HG03280 (cell line): ENCODE data around the gene BECN2.
A peak's percentile ranks its signal among the peaks of the same experiment; 100 is the strongest.
"Not testable (repeated sequence)": the region's sequence is repeated elsewhere in the genome, so short reads cannot be mapped to it uniquely, and the experiment has no call there.

Experiments
- ATAC-seq: cut with Tn5 transposase; IDR thresholded peaks from one replicate; pipeline ENCODE4 v1.9.1; 2021; ENCODE audit warnings: mild to moderate bottlenecking, moderate library complexity; ENCODE audit not compliant: unreplicated experiment

BECN2 gene

GRCh38 chr1:241976229-241976628 lies 18.7 kb downstream of the BECN2 start:
- ATAC-seq, result no peak

GRCh38 chr1:241979071-241979470 lies 21.5 kb downstream of the BECN2 start:
- no peak for ATAC-seq

DNA sequence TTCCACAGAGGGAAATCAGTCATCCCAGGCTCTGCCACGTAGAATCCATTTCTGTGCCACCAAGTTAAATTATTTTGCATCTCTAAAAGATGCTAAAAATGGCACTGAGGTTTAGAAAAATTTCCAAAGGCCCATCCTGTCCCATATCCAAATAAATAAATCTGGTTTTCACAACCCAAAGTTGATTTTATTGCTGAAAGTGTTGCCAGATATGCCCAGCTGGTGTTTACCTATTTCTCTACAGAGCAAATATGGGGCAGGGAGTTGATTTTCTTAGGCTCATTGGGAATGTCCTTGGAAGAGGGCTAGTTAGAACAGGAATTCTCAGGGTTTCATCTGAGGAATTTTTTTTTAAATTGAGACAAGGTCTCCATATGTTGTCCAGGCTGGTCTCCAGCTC lies 22.4 kb downstream of the BECN2 start:
- ATAC-seq, result no peak

- ATAC-seq, result peak; percentile 54
Observed at GRCh38 chr1:241985787-241986186, 28.2 kb downstream of the BECN2 start.

- ATAC-seq, result not testable (repeated sequence)
Observed at GRCh38 chr1:241988389-241988930, 30.9 kb downstream of the BECN2 start.

GRCh38 chr1:241990040-241990439 lies 32.5 kb downstream of the BECN2 start:
- no peak for ATAC-seq

GRCh38 chr1:241992734-241993133 lies 35.2 kb downstream of the BECN2 start:
- ATAC-seq, result no peak

DNA sequence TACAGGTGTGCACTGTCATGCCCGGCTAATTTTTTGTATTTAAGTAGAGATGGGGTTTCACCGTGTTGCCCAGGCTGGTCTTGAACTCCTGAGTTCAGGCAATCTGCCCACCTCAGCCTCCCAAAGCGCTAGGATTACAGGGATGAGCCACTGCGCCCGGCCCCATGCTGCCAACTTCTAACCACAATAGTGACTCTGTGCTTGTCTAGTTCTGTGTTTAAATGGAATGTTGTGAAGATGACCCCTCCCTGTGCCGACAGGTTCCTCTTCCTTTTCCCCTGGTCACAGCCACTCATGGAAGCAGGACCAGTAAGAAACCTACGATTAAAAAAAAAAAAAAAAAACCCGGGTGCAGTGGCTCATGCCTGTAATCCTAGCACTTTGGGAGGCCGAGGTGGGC lies 36.6 kb downstream of the BECN2 start:
- ATAC-seq, result no peak

DNA sequence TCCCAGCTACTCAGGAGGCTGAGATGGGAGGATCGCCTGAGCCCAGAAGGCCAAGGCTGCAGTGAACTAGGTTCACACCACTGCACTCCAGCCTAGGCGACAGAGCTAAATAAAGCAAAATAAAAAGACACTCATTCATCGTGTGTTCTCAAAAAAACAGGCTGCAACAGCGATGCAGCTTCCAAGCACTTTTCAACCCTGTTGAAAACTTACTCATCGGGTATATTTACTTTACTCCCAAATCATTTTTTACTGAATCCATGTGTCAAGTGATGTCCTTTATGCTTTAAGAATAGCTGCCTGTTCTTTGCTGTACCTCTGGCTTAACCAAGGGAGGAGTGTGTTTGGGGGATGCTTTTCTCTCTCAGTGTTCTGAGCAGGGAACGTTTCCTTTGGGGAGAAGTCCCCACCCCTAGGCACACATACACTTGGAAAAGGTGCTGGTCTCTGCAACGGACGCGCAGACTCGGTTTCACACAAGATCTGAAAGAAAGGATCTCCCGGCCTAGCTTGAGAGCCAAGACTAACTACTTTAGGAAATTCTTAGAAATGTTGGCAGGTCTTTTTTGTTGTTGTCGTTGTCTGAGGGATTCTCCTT lies 39.9 kb downstream of the BECN2 start:
- ATAC-seq, result no peak

GRCh38 chr1:241998412-241998921 lies 40.9 kb downstream of the BECN2 start:
- peak; percentile 60 for ATAC-seq

- no peak for ATAC-seq
Observed at GRCh38 chr1:241999026-241999425, 41.5 kb downstream of the BECN2 start, which contains the start of gene MAP1LC3C. TSS of gene MAP1LC3C (minus strand) at chr1:241999098. CDS start at chr1:241999008, 90 bp downstream.

- no peak for ATAC-seq
Observed at GRCh38 chr1:242000434-242000833, 42.9 kb downstream of the BECN2 start.

- no peak for ATAC-seq
Observed at GRCh38 chr1:242002072-242002471, 44.5 kb downstream of the BECN2 start.

GRCh38 chr1:242002510-242002909 lies 44.9 kb downstream of the BECN2 start:
- no peak for ATAC-seq

GRCh38 chr1:242004751-242005495 lies 47.4 kb downstream of the BECN2 start:
- no peak for ATAC-seq

DNA sequence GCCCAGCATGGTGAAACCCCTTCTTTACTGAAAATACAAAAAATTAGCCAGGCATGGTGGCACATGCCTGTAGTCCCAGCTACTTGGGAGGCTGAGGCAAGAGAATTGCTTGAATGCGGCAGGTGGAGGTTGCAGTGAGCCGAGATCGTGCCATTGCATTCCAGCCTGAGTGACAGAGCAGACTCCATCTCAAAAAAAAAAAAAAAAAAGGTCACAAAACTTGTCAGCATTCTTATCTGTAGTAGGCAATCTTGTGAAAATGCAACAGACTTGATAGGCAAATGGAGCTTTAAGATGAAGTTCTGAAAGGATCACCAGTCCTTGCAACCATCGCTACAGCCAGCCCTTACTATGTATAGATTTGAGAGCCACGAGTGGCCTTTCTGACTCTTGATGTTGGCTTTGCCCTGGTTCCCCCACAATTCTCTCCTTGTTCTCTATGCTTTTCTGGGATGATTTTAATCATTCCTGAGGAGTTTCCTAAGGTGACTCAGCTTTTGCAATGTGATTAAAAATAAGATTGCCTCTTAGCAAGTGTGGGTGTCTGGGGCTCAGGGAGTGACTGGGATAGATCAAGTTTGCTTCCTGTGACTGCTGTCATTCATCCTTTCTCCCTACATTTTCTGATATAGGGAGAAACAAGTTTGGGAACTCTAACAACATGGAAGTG lies 48.4 kb downstream of the BECN2 start:
- no peak for ATAC-seq

GRCh38 chr1:242006976-242007375 lies 49.4 kb downstream of the BECN2 start:
- ATAC-seq, result no peak
